OCI-LY7 (cell line): ENCODE measurements around the gene FRAS1. TPM values are rescaled to one million over a fixed set of nuclear protein-coding genes. Genes with fewer than 3 reads are reported as not detected.

ENCODE experiments used
- BruUV-seq: library from RNA; stranded (reverse); fragments of 400-500 nt; replicated peaks from 2 replicates; lab custom pipeline; 2021; lab: Mats Ljungman, UMichigan
- CTCF ChIA-PET: fragments of 300-600 bp; sonication (Branson Sonifier 250); formaldehyde crosslinking; loops from one replicate; lab custom pipeline; 2022; ENCODE audit warnings: antibody characterized with exemption; ENCODE audit not compliant: unreplicated experiment; lab: Charles Lee
- POLR2A ChIA-PET: fragments of 300-600 bp; sonication (Branson Sonifier 250); formaldehyde crosslinking; loops from one replicate; lab custom pipeline; 2022; ENCODE audit warnings: antibody characterized with exemption; lab: Charles Lee
- DNase-seq: peaks from one replicate; pipeline ENCODE4 v3.0.0-alpha.2; 2015; ENCODE audit warnings: low spot score
- H2AFZ ChIP-seq: fragments of 200-600 bp; sonication (generic), shearing (Covaris generic); 2 replicates; pipeline ENCODE4 v1.6.1; 2014; ENCODE audit warnings: mild to moderate bottlenecking, antibody characterized with exemption, low read length, moderate library complexity
- H3K27ac ChIP-seq: fragments of 200-600 bp; sonication (generic); 2 replicates; pipeline ENCODE4 v1.5.1; 2014; ENCODE audit warnings: mixed run types, low read depth, mild to moderate bottlenecking, moderate library complexity, low read length, inconsistent platforms; ENCODE audit not compliant: poor library complexity, severe bottlenecking
- H3K36me3 ChIP-seq: fragments of 200-600 bp; sonication (generic); 2 replicates; pipeline ENCODE4 v1.6.1; 2014; ENCODE audit warnings: mild to moderate bottlenecking, antibody characterized with exemption, low read length, moderate library complexity, mixed read lengths; ENCODE audit not compliant: insufficient read depth
- H3K4me1 ChIP-seq: fragments of 200-600 bp; sonication (generic); 2 replicates; pipeline ENCODE4 v1.5.1; 2014; ENCODE audit warnings: mild to moderate bottlenecking, low read length; ENCODE audit not compliant: insufficient read depth, poor library complexity, severe bottlenecking
- H3K4me2 ChIP-seq: fragments of 200-600 bp; sonication (generic); 2 replicates; pipeline ENCODE4 v1.6.1; 2014; ENCODE audit warnings: mild to moderate bottlenecking, low read length
- H3K4me3 ChIP-seq: fragments of 200-600 bp; sonication (generic); 2 replicates; pipeline ENCODE4 v1.5.1; 2014; ENCODE audit warnings: mild to moderate bottlenecking, low read depth, low read length; ENCODE audit not compliant: poor library complexity, severe bottlenecking
- H3K79me2 ChIP-seq: fragments of 200-600 bp; sonication (generic); 2 replicates; pipeline ENCODE4 v1.6.1; 2016; ENCODE audit warnings: low read depth, mild to moderate bottlenecking, low read length, moderate library complexity, mixed read lengths; ENCODE audit not compliant: insufficient read depth
- H3K9me2 ChIP-seq: fragments of 200-600 bp; sonication (generic); 2 replicates; pipeline ENCODE4 v1.6.1; 2016; ENCODE audit warnings: mild to moderate bottlenecking, low read length, mixed read lengths; ENCODE audit not compliant: insufficient read depth
- H3K9me3 ChIP-seq: fragments of 200-600 bp; sonication (generic); 2 replicates; pipeline ENCODE4 v1.6.1; 2014; ENCODE audit warnings: mild to moderate bottlenecking, mixed run types, low read length, mixed read lengths
- H4K20me1 ChIP-seq: fragments of 200-600 bp; sonication (generic); 2 replicates; pipeline ENCODE4 v1.6.1; 2014; ENCODE audit warnings: mild to moderate bottlenecking, antibody characterized with exemption, low read length, moderate library complexity, mixed read lengths; ENCODE audit not compliant: insufficient read depth
- CTCF ChIP-seq: fragments of 200-600 bp; sonication (generic); conservative IDR thresholded peaks from 2 replicates; pipeline ENCODE4 v1.5.1; 2014; ENCODE audit warnings: mild to moderate bottlenecking, antibody characterized with exemption, low read length, moderate library complexity, mixed read lengths
- EZH2phosphoT487 ChIP-seq: fragments of 200-600 bp; sonication (generic); IDR thresholded peaks from 2 replicates; pipeline ENCODE4 v1.6.1; 2018; ENCODE audit warnings: low read depth, borderline replicate concordance, mild to moderate bottlenecking, mixed run types, antibody characterized with exemption, low read length, moderate library complexity, mixed read lengths
- intact Hi-C: fragments of 100-400 bp; cut with micrococcal nuclease; formaldehyde crosslinking; loops from one replicate; pipeline ENCODE4 v1.10.0; 2022; ENCODE audit not compliant: unreplicated experiment
- total RNA-seq, 2 experiments: library from RNA; depleted of rRNA in 1 of 2; stranded (reverse); fragments of >200 nt in 1 of 2; shearing (Covaris generic) in 1 of 2; gene quantifications; 2 replicates each; pipeline ENCODE4 v1.2.3, GENCODE V29; 2014 to 2022

The FRAS1 gene
- total RNA-seq, 2 experiments from 2014 or later = 0.19 to 0.30 TPM

- no peak for DNase-seq
- Histone ChIP-seq H3K4me1 (no peaks in the 10 kb centered on the region), H3K9me3 (no peaks in the 10 kb centered on the region), H3K9me2 (no peaks in the 10 kb centered on the region), H4K20me1 (no peaks in the 10 kb centered on the region), H3K36me3 (no peaks in the 10 kb centered on the region), H3K4me2 (no peak overlapping the region), H2AFZ (no peak overlapping the region), H3K79me2 (no peaks in the 10 kb centered on the region), H3K4me3 (no peak overlapping the region), H3K27ac (no peak overlapping the region)
- ChIA-PET POLR2A (no interaction called here), CTCF (no interaction called here)
- intact Hi-C loops = no loop called here
- no TSS peak for BruUV-seq
- TF ChIP-seq EZH2phosphoT487 = no peak
- no peak for TF ChIP-seq CTCF
Measured at GRCh38 chr4:78014889-78015886, 41.9 kb upstream of the FRAS1 start.

- H3K36me3 ChIP-seq = no peaks in the 10 kb centered on the region
- intact Hi-C loops = no loop called here
- DNase-seq = no peak
- no peak overlapping the region for H3K27ac ChIP-seq
- BruUV-seq = no TSS peak
- no peaks in the 10 kb centered on the region for H3K4me1 ChIP-seq
- no peaks in the 10 kb centered on the region for H3K9me2 ChIP-seq
- no peak overlapping the region for H3K4me3 ChIP-seq
- no peak overlapping the region for H3K4me2 ChIP-seq
- H3K79me2 ChIP-seq = no peaks in the 10 kb centered on the region
- ChIA-PET POLR2A (interaction anchor here (0.7 kb wide), 1 partner anchor 30 kb away, joined by 4 read pairs; no protein-coding TSS in a partner anchor), CTCF (no interaction called here)
- no peaks in the 10 kb centered on the region for H4K20me1 ChIP-seq
- no peak overlapping the region for H2AFZ ChIP-seq
- TF ChIP-seq EZH2phosphoT487 = no peak
- TF ChIP-seq CTCF = no peak
- H3K9me3 ChIP-seq = no peaks in the 10 kb centered on the region
Measured at GRCh38 chr4:78018271-78019049, 38.7 kb upstream of the FRAS1 start.
